DMS53 (cell line): ENCODE data around the gene ABCG4.
A peak's percentile ranks its signal among the peaks of the same experiment; 100 is the strongest.
"Not testable (repeated sequence)": the region's sequence is repeated elsewhere in the genome, so short reads cannot be mapped to it uniquely, and the experiment has no call there.

ENCODE experiments used
- DNase-seq: peaks from one replicate; lab custom pipeline; 2025; lab: John Stamatoyannopoulos, UW

ABCG4 gene

DNA sequence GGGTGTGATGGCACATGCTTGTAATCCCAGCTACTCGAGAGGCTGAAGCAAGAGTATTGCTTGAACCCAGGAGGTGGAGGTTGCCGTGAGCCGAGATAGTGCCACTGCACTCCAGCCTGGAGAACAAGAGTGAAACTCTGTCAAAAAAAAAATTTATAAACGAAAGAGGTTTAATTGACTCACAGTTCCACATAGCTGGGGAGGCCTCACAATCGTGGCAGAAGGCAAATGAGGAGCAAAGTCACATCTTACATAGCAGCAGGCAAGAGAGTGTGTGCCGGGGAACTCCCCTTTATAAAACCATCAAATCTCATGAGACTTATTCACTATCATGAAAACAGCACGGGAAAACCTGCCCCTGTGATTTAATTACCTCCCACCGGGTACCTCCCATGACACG, 35.5 kb downstream of the ABCG4 start:
- DNase-seq = not testable (repeated sequence)

DNA sequence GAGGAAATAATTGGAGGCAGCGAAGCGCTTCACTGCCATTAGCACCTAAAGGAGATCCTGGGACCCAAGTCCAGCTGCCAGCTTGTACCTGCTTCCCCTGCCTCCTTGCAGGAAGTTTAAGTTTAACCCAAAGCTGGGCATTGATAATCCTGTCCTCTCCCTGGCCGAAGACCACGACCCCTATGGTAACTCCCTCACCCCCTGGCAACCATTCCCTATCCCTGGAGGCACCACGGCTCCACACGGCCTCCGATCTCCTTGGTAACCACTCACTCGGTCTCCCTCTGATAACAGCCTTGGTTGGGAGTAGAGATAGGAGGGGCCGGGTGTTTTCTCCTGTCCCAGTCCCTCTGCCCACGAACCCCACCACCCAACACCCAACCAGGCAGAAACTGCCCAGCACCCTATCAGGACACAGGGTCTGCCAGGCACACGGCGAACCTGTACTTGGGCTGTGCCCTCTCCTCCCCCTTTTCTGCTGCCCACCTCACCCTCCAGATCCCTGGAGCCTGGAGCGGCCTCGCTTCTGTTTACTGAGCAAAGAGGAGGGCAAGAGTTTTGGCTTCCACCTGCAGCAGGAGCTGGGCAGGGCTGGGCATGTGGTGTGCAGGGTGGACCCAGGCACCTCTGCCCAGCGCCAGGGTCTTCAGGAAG, 37.3 kb downstream of the ABCG4 start:
- DNase-seq = no peak

DNA sequence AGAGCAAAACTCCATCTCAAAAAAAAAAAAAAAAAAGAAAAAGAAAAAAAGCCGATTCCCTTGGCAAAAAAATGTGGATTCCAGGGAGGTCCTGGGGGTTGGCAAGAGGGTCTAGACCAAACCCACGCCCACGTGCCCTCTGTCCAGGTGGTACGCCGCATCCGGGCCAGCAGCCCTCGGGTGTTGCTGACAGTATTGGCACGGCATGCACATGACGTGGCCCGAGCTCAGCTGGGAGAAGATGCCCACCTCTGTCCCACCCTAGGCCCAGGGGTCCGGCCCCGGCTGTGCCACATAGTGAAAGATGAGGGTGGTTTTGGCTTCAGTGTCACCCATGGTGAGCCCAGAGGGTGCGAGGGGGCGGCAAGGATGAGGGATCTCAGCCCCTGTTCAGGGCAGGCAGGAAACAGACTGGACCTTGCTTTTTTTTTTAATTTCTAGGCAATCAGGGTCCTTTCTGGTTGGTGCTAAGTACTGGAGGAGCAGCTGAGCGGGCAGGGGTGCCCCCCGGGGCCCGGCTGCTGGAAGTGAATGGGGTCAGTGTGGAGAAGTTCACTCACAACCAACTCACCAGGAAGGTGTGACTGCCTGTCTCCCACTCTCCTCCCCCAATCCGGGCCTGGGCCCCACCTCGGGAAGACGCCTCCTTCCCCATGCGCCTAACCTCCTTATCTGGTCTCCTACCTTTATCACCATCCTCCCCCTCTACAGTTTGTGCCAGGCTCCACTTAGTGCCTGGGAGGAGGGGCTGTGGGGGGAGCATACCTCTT, 38.5 kb downstream of the ABCG4 start:
- DNase-seq = no peak

DNA sequence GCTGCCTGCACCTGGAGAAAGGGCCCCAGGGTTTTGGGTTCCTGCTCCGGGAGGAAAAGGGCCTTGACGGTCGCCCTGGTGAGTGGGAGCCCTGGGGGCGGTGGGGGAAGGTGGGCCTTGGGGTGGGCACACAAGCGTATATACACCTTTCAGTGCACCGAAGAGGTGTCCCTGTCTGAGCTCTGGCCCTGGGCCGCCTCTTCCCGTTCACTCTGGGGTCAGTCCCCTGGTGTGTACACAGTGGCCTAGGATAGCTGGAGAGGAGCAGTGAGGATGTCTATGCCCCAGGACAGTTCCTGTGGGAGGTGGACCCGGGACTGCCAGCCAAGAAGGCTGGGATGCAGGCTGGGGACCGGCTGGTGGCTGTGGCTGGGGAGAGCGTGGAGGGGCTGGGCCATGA, 39.2 kb downstream of the ABCG4 start:
- DNase-seq = no peak

DNA sequence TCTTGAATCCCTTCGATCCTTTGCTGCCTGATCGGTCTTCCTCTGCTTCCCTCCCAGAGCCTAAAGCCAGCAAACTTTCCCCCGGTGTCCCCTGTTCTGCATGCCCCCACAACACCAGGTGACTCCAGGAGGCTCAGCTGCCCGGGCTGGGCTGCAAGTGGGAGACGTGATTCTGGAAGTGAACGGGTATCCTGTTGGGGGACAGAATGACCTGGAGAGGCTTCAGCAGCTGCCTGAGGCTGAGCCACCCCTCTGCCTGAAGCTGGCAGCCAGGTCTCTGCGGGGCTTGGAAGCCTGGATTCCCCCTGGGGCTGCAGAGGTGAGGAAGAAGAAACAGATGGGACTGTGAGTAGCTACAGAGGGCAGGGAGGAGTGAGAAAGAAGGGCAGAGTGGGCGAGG, 40.0 kb downstream of the ABCG4 start:
- DNase-seq = no peak

DNA sequence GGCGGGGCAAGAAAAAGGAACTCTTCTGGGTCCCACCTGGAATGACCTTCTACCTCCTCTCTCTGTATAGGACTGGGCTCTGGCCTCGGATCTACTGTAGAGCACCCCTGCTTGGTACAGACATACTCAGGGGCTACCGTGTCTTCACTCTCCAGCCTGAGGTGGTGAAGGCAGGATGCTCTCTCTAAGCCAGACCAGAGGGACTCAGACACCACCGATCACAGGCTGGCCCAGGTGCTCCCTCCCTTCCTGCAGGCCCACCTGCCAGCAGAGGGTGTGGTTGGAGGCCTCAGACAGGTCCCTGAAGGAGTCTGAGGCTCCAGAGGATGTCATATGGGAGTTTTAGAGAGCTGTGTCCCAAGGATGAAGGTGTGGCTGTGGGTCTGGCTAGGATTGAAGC, 40.5 kb downstream of the ABCG4 start:
- no peak for DNase-seq

DNA sequence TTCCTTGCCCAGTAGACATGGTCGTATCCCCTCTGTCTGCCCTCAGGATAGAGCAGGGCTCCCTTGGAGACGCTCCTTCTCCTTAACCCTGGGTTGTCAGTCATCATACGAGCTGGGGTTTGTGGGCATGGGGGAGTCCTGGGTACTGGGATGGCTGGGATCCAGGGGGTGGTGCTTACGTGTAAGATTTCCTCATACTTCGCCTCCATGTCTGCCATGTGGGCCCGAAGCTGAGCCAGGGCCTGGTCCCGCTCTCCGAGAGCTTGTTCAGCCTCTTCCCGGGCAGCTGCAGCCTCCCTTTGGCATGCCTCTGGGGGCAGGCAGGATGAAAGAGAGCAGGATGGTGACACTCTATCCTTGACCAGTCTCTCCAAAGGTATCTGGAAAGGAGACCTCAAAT, 41.7 kb downstream of the ABCG4 start:
- DNase-seq = no peak

DNA sequence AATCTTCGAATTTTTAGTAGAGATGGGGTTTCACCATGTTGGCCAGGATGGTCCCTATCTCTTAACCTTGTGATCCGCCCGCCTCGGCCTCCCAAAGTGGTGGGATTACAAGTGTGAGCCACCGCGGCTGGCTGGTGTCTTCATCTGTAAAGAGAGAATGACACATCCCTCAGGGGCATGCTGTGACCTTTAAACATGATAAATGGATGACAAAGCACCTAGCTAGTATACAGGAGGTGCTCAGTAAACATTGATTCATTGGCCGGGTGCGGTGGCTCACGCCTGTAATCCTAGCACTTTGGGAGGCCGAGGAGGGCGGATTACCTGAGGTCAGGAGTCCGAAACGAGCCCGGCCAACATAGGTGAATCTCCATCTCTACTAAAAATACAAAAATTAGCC, 42.4 kb downstream of the ABCG4 start:
- DNase-seq = peak; percentile 20

DNA sequence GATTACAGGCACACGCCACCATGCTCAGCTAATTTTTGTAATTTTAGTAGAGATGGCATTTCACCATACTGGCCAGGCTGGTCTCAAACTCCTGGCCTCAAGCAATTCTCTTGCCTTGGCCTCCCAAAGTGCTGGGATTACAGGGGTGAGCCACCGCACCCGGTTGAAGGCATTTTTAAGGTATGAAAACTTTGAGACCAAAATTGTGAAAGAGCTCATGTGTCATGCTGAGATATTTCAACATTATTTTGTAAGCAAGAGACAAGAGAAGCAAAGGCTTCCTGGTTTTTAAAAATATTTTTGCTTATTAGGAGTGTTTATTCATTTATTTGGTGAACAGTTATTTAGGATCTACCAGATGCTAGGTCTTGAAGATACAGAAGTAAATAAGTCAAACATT, 43.3 kb downstream of the ABCG4 start:
- DNase-seq = no peak

DNA sequence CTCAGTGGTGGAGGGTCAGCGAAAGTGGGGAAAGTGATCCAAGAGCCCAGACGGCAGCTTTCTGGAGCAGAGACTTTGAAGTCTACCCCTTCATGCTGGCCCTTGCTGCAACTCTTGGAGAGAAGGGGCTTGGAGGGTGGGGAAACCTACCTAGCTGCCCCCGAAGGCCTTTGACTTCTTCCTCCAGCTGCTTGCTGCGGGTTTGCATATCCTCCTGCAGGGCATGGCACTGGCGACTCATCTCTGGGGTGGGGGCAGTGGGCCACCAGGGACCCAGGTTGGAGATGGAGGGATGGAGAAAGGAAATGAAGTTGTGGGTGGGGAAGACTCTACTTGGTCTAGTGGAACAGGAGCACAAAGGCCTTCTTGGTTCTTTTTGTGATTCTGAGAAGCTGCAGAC, 44.1 kb downstream of the ABCG4 start:
- no peak for DNase-seq

DNA sequence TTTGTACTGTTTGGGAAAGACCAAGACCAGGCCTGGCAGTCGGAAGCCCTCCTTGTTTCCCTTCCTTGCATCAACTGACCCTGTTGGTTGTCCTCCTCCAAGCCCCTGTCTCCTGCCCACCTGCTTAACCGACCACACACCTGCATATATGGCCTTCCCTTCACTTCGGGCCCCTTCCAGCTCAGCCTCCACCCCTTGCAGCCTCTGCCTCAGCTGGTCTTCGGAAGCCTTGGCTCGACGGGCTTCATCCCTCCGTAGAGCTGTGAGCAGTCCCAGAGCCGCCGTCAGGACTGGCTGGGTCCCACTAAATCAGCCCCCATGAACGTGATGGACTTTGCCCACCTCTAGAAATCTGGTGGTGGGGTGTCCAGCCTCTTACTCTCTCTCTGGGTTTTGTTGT, 44.8 kb downstream of the ABCG4 start:
- no peak for DNase-seq

DNA sequence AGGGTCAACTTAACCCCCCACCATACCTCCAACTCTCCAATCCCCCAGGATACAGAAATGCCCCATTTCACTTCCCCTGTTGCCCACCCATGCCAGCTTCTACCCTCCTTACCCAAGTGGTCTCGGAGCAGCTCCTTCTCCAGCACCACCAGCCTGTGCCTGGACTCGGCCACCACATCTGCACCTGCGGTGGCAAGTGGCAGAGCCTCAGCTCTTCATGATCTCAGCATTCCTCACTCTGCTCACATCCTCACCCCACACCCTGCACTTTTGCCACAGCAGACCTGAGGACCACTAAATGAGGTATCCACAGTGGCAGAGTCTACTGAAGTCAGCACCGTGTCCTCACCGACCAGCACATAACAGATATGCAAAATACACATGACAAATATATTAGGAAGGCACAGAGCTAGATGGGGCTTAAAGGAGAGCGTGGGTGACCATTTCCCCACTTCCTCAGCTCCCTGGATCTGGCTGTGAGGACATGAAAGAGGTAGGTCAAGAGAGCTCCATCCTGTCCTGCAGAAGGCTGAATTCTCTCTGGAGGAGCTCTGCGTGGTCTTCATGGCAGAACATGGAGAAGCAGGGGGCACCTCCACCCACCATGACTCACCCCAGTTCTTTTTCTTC, 46.1 kb downstream of the ABCG4 start:
- DNase-seq = no peak

DNA sequence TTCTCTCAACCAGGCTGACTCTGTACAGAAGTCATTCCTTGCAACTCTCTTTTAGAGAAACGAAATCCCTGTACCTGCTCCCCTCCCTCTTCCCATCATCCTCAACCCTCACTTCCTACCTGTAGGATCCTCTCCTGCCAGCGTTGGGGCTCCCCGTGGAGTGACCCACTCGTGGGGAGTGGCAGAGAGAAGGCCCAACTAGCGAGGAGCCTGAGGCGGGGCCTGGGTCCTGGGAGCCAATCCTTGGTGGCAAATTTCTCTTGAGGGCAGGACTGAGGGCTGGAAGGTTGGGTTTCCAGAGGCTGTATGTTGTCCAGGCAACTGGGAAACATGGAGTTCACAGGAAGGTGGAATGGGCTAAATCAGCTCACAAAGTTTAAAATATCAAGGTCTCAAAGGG, 46.8 kb downstream of the ABCG4 start:
- peak; percentile 60 for DNase-seq

DNA sequence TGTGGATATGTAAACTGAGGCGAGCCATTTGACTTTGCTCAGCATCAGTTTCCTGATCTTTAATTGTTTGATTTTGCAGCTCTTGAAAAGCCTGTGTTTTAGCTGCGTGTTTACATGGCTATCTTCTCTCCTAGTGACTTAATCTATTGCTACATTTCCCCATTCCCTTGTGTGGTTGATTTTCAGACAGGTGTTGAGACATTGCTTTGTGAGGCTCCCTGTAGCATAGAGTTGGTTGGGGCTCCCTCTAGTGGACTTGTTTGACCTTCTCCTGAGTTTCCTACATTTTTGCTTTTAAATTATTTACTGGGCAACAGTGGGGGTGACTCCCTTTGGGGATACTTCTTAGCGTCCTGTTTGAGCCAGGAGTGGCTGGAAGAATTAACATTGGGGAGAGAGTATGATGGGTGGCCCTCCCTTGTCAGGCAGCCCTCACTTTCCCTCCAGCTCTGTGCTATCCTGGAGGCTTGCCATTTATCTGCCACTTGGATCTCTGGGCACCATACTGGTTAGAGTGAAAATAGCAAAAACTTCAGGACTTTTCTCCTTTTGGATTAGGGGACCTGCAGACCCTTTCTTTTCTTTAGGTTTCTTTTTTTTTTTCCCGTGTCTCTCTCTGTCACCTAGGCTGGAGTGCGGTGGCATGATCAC, 48.1 kb downstream of the ABCG4 start:
- peak; percentile 93 for DNase-seq

DNA sequence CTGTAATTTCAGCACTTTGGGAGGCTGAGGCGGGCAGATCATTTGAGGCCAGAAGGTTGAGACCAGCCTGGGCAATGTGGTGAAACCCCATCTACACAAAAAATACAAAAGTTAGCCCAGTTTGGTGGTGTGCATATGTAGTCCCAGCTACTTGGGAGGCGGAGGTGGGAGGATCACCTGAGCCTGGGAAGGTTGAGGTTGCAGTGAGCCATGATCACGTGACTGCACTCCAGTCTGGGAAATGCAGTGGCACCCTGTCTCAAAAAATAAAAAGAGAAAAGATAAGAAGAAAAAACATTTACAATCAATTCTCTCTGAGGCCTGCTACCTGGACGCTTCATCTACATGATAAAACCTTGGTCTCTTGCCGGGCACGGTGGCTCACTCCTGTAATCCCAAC, 50.1 kb downstream of the ABCG4 start:
- no peak for DNase-seq

DNA sequence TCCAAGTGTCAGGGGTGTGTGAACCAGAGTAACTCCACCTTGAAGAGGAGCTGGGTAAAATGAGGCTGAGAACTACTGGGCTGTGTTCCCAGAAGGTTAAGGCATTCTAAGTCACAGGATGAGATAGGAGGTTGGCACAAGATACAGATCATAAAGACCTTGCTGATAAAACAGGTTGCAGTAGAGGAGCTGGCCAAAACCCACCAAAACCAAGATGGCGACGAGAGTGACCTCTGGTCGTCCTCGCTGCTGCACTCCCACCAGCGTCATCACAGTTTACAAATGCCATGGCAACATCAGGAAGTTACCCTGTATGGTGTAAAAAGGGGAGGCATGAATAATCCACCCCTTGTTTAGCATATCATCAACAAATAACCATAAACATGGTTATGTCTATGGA, 52.4 kb downstream of the ABCG4 start:
- DNase-seq = not testable (repeated sequence)

DNA sequence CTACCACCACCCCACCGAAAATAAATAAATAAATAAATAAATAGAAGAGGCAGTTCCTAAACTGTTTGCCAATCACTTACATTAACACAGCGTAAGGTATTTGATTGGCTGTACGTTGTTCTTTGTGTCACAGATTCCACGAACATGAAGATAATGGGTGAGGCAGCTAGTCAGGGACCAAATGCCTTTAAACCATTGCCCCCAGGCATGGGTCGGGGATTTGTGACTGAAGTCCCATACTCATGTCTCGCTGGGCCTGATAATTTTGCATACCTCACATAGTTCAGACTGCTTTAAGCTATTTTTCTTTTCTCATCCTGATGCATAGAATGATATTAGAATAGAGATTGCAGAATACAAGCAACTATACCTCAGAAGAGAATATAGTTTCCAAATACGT, 53.7 kb downstream of the ABCG4 start:
- no peak for DNase-seq

DNA sequence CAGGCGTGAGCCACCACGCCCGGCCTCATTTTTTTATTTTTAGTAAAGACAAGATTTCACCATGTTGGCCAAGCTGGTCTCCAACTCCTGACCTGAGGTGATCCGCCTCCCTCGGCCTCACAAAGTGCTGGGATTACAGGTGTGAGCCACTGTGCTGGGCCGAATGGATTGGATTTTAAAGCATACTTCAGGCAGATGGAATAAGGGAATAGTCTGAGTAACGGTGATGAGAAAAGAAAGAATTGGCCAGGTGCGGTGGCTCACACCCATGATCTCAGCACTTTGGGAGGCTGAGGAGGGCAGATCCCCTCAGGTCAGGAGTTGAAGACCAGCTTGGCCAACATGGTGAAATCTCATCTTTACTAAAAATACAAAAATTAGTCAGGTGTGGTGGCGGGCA, 55.2 kb downstream of the ABCG4 start:
- DNase-seq = no peak

DNA sequence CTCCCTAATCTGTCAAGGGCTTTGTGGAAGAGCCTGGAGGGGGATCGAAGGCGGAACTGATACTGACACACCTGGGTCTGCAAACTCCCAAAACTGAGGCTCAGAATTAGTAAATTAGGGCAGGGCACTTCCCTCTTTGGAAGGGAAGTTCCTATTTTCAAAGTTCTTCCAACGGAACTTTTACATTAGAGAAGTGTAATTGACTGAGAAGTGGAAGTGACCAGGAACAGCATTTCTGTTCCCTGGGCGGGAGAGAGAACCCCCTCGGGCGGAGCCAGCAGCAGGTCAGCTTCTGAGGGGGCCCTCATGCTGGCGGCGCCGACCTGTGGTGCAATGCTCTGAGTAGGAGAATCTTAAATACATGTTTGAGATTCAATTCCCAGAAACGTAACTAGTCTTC, 56.2 kb downstream of the ABCG4 start:
- DNase-seq = no peak

DNA sequence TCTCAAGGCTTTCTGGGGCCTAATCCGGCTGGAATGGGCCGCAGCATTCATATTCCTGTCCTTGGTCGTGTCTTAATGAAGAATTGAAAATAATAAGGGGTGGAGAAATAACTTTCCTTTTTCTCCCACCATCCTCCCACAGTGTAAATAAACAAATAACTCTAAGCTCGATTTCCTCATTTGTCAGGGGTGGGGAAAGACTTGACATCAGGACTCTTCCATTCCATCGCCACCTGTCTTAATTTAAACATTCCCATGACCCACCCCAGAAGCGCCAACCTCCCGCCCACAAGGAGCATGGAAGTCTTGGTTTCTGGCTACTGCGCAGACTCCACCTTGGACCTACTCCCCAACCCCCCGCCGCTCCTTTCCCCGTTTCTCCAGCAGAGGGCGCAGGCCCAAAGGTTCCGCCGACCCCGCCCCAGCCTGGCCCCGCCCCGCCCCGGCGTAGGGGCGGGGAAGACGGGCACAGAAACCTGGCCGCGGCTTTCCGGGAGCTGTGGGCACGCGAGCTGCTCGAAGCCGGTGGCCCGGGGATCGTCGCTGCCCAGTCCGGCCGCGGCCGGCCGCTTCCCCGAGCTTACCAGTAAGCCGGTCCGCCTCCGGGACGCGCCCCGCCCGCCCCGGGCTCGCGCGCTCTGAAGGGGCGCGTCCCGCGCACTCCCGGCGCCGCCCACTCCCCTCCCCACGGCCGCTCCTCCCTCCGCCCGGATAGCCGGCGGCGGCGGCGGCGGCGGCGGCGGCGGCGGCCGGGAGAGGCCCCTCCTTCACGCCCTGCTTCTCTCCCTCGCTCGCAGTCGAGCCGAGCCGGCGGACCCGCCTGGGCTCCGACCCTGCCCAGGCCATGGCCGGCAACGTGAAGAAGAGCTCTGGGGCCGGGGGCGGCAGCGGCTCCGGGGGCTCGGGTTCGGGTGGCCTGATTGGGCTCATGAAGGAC, 57.0 kb downstream of the ABCG4 start, which contains the start of gene CBL:
TSS of gene CBL (plus strand) at position 766 of the 937 bp plus-strand sequence. CDS start at position 845, 79 bp downstream.
- DNase-seq = peak; percentile 95
